ENCODE data around the gene SNX13.

- TF ChIP-seq, protein P1, sequence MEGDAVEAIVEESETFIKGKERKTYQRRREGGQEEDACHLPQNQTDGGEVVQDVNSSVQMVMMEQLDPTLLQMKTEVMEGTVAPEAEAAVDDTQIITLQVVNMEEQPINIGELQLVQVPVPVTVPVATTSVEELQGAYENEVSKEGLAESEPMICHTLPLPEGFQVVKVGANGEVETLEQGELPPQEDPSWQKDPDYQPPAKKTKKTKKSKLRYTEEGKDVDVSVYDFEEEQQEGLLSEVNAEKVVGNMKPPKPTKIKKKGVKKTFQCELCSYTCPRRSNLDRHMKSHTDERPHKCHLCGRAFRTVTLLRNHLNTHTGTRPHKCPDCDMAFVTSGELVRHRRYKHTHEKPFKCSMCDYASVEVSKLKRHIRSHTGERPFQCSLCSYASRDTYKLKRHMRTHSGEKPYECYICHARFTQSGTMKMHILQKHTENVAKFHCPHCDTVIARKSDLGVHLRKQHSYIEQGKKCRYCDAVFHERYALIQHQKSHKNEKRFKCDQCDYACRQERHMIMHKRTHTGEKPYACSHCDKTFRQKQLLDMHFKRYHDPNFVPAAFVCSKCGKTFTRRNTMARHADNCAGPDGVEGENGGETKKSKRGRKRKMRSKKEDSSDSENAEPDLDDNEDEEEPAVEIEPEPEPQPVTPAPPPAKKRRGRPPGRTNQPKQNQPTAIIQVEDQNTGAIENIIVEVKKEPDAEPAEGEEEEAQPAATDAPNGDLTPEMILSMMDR (conservative IDR thresholded peaks at IDR 0.05 in 1 of 2, IDR thresholded peaks at IDR 0.05 in 1 of 2; ENCODE audit: extremely low read depth in 1 of 2, insufficient read depth in 1 of 2, low read depth in 1 of 2, low read length in 2 of 2): no peak
- TF ChIP-seq EZH2 (IDR thresholded peaks at IDR 0.05; ENCODE audit: borderline replicate concordance, low read length): no peak
Observed at GRCh38 chr7:17844514-17845196, 95.6 kb downstream of the SNX13 start.

Data from mammary epithelial cell (primary cell).